Cerebellar nuclear complex (tissue), 1 donor: ENCODE measurements around the gene ENPP3.

Source experiments
- DNase-seq, 2 experiments: peaks; one replicate each; lab custom pipeline; 2025; lab: John Stamatoyannopoulos, UW

ENPP3 gene

GRCh38 chr6:131636880-131637792 is at the start of gene ENPP3:
TSS of gene ENPP3 (plus strand) at chr6:131637302. CDS start at chr6:131637385, 83 bp downstream.
- no peak for DNase-seq

GRCh38 chr6:131587909-131588308 is 49.2 kb upstream of the ENPP3 start:
- DNase-seq: no peak

- DNase-seq: no peak
These were observed 48.5 kb upstream of the ENPP3 start for GRCh38 chr6:131588643-131589042.

- no peak for DNase-seq
These were observed 44.2 kb upstream of the ENPP3 start for GRCh38 chr6:131592935-131593334.

- no peak for DNase-seq
These were observed 43.0 kb upstream of the ENPP3 start for GRCh38 chr6:131594074-131594473.

GRCh38 chr6:131597446-131597845 is 39.7 kb upstream of the ENPP3 start:
- DNase-seq: no peak

- no peak for DNase-seq
These were observed 36.4 kb upstream of the ENPP3 start for GRCh38 chr6:131600716-131601115.

GRCh38 chr6:131602781-131603312 is 34.3 kb upstream of the ENPP3 start:
- DNase-seq: no peak

GRCh38 chr6:131613296-131613925 is 23.7 kb upstream of the ENPP3 start:
- DNase-seq: no peak

GRCh38 chr6:131615275-131615674 is 21.8 kb upstream of the ENPP3 start:
- no peak for DNase-seq

GRCh38 chr6:131627724-131628682 is 9.1 kb upstream of the ENPP3 start, which contains the start of gene MED23:
TSS of gene MED23 (minus strand) at chr6:131628242. CDS start at chr6:131628049, 193 bp downstream.
- peak; percentile 13 to 72 for DNase-seq

- DNase-seq: no peak
These were observed 8.4 kb upstream of the ENPP3 start for GRCh38 chr6:131628726-131629125.

- no peak for DNase-seq
These were observed 7.5 kb upstream of the ENPP3 start for GRCh38 chr6:131629651-131630050.

- DNase-seq: no peak
These were observed 5.3 kb upstream of the ENPP3 start for GRCh38 chr6:131631625-131632289.

GRCh38 chr6:131635384-131636340 is 1.4 kb upstream of the ENPP3 start:
- no peak for DNase-seq

GRCh38 chr6:131638013-131638412 is 911 bp downstream of the ENPP3 start:
- no peak for DNase-seq

GRCh38 chr6:131640100-131640499 is 3.0 kb downstream of the ENPP3 start:
- no peak for DNase-seq

- no peak for DNase-seq
These were observed 3.5 kb downstream of the ENPP3 start for GRCh38 chr6:131640576-131640975.

- DNase-seq: no peak
These were observed 4.5 kb downstream of the ENPP3 start for GRCh38 chr6:131641554-131641953.

GRCh38 chr6:131642565-131642964 is 5.5 kb downstream of the ENPP3 start:
- no peak for DNase-seq
